GM19468 (cell line): ENCODE data around the gene CLASP2.
"Not testable (repeated sequence)": the region's sequence is repeated elsewhere in the genome, so short reads cannot be mapped to it uniquely, and the experiment has no call there.

ENCODE experiments used
- ATAC-seq: cut with Tn5 transposase; IDR thresholded peaks from one replicate; pipeline ENCODE4 v1.9.1; 2021; ENCODE audit warnings: mild to moderate bottlenecking, moderate library complexity, moderate number of reproducible peaks; ENCODE audit not compliant: unreplicated experiment; ENCODE audit errors: extremely low read depth

The CLASP2 gene

DNA sequence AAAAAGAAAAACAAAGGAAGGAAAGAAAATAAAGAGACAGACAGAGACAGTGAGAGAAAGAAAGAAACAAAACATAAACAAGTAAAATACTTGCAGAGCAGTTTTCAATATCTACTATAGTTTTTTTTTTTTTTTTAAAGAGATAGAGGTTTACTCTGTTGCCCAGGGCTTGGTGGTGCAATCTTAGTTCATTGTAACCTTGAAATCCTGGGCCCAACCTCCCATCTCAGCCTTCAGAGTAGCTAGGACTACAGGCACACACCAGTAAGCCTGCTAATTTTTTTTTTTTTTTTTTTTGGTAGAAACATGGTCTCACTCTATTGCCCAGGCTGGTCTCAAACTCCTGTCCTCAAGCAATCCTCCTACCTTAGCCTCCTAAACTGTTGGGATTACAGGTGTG lies 23.1 kb downstream of the CLASP2 start:
- no peak for ATAC-seq

DNA sequence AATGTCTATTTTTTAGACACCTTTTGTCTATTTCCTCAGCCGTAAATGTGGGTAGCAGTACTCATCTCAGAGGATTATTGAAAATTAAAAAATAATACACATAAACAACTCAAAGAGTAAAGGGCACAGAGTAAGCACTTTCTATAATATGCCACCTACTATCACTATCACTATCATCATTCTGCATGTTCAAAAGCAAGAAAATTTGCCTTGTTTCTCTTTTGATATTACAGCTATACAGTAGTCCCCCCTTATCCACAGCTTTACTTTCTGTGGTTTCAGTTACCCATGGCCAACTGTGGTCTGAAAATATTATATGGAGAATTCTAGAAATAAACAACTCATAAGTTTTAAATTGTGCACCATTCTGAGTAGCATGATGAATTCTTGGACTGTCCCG lies 27.7 kb downstream of the CLASP2 start:
- ATAC-seq: no peak

DNA sequence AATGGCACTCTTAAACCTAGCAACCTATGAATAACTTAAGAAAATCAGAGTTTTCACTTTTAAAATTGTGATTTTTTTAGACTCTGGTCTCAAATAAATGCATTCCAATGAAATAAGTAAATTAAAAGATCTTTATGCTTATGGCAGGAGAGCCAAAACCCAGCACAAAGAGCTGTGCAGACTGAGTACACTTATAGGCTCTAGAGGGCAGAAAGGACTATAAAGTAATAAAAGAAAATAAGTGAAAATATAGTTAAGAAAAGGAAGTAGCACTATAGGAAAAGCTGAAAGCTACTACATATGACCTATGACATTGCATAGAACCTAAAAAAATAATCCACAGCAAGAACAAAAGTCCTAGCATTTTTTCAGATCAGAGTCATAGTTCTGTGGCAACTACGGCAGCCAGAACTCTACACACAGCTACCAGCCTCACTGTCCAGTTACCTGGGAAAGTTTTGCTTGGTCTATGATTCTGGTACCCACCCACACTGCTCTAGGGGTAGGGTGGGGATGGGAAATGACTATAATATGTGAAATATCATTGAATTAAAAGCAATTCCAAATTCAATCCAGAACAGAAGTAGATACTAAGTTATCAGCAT lies 30.5 kb downstream of the CLASP2 start:
- no peak for ATAC-seq

DNA sequence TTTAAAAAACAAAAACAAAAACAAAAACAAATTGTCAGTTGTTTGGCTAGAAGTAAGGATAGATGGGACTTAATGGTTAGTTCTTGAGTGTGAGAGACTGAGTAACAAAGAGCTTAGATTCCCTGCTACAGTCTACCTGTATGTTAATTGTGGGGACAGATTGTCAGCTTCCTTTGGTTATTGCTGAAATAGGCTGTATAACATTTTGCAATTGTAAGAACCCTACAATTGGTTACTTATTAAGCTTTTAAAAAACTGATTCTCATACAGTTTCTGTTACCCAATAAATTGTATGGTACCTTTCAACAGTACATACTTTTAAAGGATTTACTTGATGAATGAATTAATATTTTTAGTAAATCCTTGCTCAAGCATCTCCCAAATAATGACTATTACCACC lies 35.3 kb downstream of the CLASP2 start:
- no peak for ATAC-seq

DNA sequence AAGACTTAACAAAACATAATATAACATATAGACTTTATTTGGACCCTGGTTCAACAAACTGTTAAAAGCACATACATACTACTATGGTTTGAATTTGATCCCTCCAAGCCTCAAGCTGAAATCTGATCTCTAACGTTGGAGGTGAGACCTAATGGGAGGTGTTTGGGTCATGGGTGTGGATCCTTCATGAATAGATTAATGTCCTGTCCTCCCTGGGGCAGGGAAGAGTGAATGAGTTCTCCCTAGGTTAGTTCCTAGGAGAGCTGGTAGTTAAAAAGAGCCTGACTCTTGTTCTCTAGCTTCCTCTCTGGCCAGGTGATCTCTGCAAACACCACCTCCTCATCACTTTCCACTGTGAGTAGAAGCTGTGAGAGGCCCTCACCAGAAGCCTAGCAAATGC lies 36.4 kb downstream of the CLASP2 start:
- no peak for ATAC-seq

DNA sequence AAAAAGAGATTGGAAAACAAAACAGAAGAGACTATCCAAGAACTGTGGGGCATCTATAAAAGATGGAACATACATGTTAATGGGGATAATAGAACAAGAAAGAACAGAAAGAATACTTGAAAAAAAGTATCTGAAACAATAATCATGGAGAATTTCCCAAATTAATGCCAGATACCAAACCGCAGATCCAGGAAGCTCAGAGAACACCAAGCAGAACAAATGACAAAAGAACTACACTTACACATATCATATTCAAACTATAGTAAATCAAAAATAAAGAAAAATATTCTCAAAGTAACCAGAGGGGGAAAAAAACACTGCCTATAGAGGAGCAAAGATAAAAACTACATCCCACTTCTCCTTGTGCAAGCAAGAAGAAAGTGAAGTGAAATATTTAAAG lies 40.0 kb downstream of the CLASP2 start:
- ATAC-seq: no peak

DNA sequence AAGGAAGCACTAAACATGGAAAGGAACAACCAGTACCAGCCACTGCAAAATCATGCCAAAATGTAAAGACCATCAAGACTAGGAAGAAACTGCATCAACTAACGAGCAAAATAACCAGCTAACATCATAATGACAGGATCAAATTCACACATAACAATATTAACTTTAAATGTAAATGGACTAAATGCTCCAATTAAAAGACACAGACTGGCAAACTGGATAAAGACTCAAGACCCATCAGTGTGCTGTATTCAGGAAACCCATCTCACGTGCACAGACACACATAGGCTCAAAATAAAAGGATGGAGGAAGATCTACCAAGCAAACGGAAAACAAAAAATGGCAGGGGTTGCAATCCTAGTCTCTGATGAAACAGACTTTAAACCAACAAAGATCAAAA lies 44.6 kb downstream of the CLASP2 start:
- ATAC-seq: not testable (repeated sequence)

DNA sequence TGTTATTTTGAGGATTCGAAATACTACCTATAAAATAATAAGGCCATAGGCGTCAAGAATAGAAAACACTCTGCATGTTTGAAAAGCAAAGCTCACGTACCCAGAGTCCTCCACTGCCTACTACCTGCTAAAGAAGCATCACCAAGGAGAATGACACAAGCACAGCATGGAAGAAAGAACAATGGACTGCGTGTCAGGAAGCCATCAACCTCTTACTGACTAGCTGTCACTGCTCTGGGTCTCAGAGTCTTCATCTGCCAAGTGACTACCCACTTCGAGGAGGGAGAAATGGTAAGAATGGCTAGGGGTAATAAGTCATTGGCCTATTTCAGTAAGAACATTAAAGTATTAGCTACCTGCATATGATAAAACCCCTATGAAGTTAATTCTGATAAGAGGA lies 49.4 kb downstream of the CLASP2 start:
- no peak for ATAC-seq

DNA sequence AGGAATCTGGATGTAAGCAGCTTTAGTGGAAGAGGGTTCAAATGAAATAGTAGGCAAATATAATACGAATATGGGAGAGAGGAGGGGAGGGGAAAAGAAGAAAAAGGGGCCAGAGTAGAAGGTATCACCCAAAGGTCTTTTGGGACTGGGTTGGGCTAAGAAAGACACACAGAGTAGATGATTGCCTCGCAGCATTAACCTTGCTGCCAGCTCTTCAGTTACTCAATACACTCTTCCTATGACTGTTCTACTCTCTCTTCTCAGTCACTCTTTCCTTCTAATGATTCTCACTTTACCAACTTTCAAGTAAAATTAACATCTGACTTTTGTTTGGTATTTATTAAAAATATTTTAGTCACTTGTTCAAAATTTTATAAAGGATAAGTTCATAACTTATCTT lies 52.8 kb downstream of the CLASP2 start:
- no peak for ATAC-seq

DNA sequence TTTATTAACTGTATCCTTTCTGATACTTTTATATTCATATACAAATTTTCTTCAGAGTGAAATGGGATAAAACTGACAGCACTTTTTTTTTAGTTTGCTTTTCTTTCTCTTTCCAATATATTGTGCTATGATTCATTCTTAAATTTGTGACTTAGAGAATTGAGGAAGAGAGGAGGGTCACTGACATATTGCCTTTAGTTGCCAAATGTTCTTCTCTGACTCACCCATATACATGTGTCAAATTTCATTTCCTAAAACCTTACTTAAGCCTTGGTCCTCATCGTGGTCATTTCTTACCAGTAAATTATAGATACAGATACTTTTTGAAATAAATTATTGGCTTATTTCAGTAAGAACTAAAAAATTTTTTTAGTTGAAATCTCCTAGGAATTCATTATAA lies 53.9 kb downstream of the CLASP2 start:
- ATAC-seq: no peak

DNA sequence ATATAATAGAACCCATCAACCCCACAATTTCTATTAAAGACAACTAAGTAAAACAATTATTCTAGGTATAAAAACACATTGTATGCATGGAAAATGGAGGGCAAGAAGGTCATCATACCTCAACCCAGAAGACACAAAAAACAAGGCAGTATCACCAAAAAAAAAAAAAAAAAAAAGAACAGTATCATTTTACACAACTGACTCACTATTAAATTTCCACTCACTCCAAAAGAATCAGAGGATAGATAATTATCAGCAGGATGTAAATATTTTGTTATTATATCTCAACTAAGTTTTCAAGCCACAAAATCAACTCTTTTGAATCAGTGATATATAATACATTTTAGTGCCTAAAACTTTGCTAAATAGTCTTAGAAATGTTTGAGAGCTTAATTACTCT lies 55.0 kb downstream of the CLASP2 start:
- no peak for ATAC-seq

DNA sequence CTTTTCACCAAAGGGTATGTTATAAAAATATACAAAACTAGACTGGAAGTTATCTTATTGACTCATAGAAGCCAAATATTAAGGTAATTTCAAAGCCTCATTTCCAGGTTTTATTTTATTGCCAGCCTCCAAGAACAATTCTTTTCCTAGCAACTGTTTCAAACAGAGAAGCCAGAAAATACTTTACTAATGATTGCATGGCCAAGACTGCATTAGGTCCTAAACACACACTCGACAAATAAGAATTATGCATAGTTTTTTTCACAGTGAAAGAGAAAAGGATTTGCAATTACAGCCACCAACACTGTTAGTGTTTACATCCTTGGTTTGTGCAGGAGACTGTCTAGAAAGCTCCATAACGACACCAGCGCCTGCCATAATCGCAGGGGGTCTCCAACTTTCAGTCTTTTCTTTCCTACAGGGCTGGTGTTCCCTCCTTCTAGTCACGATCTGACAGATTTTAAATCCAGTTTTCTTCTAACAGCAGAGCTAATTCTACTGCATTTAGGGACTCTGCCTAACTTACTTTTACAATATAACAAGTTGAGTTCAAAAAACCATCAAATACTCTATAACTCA lies 58.1 kb downstream of the CLASP2 start:
- no peak for ATAC-seq

DNA sequence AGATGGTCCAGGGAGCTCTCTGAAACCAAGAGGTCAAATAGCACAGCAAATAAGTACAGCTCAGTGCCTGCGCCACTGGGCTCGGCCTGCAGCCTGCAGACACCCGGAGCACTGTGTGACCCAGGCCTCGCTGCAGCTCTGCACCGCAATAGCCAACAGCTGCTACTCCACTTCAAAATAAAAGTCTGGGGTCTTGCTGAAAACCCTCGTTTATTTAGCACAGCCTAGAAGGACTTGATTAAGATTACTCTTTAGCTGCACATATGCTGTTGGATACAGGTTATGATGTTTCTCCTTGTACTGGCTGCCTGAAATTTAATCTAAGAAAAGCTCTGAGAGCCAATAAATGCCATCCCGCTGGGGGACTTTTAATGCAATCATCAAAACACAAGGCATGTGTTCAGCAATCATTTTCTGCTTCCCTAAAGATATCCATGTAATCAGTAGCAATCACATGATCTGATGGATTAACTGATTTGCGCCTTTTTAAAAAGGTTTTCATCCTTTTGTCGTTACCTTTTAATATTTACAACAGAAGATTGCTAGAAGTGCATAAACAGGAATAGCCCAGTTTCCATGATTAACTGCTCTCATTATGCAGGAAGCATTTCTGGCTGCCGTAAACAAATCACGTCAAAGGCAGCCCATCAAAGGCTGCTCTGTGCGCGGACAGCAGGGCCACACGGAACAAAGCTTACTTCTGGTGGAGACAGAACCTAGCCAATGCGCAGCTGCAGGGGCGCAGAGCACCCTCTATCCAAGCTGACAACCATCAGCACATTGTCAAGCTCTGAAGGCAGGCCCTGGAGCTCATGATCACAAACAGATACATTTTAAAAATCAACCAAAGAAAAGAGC lies 58.8 kb downstream of the CLASP2 start:
- ATAC-seq: peak; percentile 77

DNA sequence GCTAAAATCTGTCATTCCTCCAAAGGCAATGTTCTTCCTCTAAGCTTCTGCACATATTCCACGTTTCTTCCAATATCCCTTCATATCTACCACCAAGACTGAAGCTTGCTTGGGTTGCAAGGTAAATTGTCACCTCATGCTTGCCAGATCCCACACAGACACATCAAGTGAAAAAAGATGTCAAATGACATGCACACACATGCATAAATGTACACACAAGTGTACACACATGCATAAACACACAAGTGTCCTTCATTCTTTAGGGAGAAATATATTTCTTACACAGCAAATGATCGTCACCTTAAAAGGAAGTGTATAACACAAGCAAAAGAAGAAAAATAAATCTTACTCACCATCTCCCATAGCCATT lies 59.4 kb downstream of the CLASP2 start:
- ATAC-seq: no peak

DNA sequence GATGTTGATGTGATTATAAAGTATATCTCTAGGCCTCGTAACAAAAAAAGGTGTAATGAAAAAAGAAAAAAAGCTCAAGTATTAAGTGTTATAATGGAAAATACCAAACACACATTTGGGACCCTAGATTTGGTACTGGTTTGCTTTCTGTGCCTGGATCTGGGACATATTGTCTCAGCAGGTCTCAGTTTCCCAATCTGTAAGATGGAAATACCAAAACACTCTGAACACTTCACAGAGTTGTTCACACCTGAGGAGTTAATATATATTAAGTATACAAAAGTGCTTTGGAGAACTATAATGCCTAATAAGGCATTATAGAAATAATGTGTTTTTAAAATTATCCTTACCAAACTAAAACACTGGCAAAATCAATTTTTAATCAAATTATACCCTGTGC lies 60.0 kb downstream of the CLASP2 start:
- no peak for ATAC-seq

DNA sequence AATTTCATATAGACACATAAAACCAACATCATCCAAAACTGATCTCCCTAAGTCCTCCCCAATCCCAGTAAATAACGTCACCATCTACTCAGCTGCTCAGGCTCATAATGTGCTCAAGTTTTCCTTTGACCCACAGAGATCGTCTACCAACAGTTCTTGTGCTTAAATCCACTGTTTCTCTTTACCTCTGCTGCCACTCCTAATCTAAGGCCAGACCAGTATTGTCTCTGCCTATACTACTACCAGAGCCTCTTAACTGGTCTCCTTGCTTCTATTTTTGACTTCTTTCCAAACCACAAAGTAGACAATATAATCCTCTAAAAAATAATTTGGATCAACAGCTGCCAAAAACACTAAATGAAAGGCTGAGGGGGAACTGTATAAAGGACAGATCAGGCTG lies 65.3 kb downstream of the CLASP2 start:
- no peak for ATAC-seq

DNA sequence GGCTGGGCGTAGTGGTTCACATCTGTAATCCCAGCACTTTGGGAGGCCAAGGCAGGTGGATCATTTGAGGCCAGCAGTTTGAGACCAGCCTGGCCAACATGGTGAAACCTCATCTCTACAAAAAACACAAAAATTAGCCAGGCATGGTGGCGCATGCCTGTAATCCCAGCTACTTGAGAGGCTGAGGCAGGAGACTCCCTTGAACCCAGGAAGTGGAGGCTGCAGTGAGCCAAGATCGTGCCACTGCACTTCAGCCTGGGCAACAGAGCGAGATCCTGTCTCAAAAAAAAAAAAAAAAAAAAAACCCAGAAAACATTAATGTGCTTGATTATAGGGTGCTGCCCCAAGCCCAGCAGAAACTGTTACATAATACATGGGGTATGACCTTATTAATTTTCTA lies 67.0 kb downstream of the CLASP2 start:
- ATAC-seq: not testable (repeated sequence)

DNA sequence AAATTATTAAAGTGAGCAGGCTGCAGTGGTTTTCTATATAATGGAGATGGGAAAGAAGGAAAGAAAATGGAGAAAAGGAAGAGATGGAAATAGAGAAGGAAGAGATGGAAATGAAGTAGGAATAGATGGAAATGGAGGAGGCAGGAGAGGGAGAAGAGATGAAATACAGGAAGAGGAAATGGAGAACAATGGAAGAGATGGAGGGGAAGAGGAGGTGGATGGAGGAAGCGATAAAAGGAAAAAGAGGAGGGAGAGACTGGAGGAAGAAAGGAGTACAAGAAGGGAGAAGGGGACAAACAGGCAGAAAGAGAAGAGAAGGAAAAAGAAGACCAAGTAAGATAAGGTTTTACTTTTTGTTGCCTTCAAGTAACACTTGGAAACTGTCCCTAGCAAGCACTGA lies 67.6 kb downstream of the CLASP2 start:
- no peak for ATAC-seq

DNA sequence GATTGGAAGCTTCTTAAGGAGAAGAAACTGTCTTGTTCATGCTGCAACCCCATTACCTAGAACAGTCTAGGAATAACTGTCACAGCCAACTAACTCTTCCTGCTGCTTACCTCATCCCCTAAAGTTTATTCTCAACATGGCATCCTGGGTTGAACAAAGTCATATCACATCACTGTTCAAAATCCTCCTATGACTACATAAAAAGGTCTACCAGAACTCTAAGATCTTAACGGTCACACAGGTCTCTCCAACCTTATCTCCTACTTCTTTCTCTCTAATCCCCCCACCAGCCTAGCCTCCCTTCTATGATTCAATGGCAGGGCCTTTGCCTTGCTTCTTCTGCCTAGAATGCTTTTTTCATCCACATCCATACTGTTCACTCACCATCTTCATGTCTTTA lies 69.3 kb downstream of the CLASP2 start:
- ATAC-seq: no peak

DNA sequence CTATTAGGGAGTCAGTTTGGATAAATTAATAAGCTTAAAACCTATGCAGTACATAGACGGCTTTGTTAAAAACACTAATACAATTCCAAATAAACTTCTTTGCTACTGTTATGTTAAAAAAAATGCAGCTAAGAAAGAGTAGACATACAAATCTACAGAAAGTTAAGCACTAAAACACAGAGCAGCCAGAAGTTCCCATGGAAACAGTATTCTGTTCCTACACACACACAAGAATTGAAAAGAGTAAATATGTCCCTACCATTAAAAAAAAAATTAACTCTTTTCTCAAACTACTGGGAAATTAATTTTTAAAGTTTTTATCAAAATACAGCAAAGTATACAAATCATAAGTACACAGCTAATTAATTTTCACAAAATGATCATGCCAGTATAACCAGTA lies 71.6 kb downstream of the CLASP2 start:
- no peak for ATAC-seq

DNA sequence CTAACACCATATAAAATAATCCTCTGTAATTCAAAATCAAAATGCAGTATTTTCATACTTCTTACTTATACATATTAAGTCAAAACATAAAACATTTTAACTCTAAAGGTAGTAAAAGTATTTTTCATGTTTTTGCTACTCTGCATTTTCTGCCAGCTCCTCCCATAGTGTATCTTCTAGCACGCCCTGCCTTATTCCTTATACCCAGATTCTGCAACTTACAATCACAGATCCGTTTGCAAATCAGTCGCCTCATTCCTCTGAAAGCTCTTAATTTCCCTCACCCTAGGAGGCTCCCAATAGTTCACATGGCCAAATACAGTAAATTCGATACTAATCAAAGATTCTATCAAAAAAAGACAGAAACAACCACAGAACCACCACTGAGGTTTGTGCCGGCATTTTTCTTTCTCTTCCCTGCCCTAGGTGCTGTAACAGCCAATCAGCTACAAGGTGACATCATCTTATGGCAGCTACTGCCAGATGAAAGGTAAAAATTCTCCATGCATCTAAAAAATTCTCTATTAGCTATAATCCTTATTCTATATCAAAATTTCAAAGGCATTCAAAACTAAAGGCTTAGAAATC lies 72.9 kb downstream of the CLASP2 start:
- ATAC-seq: no peak
